HepG2 (cell line): ENCODE measurements around the gene FAM83G. TPM values are rescaled to one million over a fixed set of nuclear protein-coding genes. Genes with fewer than 3 reads are reported as not detected.

ENCODE experiments used
- ATAC-seq: fragments of 200-7000 bp; cut with Tn5 transposase; 3 replicates; pipeline ENCODE4 v1.9.1; 2020; ENCODE audit warnings: mild to moderate bottlenecking, moderate library complexity
- BruUV-seq: library from RNA; stranded (reverse); fragments of 400-500 nt; replicated peaks from 2 replicates; lab custom pipeline; 2021; lab: Mats Ljungman, UMichigan
- CTCF ChIA-PET: fragments of 300-600 bp; formaldehyde crosslinking; extraction: SDS; loops from one replicate; lab custom pipeline; 2021; ENCODE audit warnings: low total read pairs, inconsistent platforms, low intra/inter-chr PET ratio; lab: Yijun Ruan, JAX
- POLR2A ChIA-PET: fragments of 350-600 bp; sonication (Branson Sonifier 250); formaldehyde crosslinking; loops from one replicate; lab custom pipeline; 2020; ENCODE audit warnings: antibody characterized with exemption, inconsistent platforms; lab: Yijun Ruan, JAX
- DNase-seq: peaks from one replicate; pipeline ENCODE4 v3.0.0-alpha.2; 2015; ENCODE audit warnings: low spot score
- FAIRE-seq: peaks from 3 replicates; lab custom pipeline; 2011; peaks lifted over from hg19 to GRCh38; lab: Jason Lieb, UNC
- H2AFZ ChIP-seq: one replicate; pipeline ENCODE4 v1.6.1; 2011; ENCODE audit warnings: low read length, inconsistent platforms
- H3K27ac ChIP-seq: fragments of 300-600 bp; 3 replicates; pipeline ENCODE4 v1.8.0; 2011; ENCODE audit warnings: mixed run types, mild to moderate bottlenecking, mixed read lengths, low read length, inconsistent platforms; ENCODE audit not compliant: insufficient read depth; ENCODE audit errors: extremely low read length
- H3K27me3 ChIP-seq, 2 experiments: fragments of 200-600 bp in 1 of 2; 2 replicates in 1 of 2; 3 replicates in 1 of 2; pipeline versions ENCODE4 v1.6.0 to v1.8.0; 2011; ENCODE audit warnings: low read length in 2 of 2, mild to moderate bottlenecking in 2 of 2, moderate library complexity in 2 of 2, inconsistent platforms in 1 of 2; ENCODE audit not compliant: insufficient read depth in 2 of 2, control insufficient read depth in 1 of 2
- H3K36me3 ChIP-seq, 2 experiments: fragments of 200-600 bp in 1 of 2; replicated peaks in 1 of 2; 2 replicates in 1 of 2; 3 replicates in 1 of 2; pipeline versions ENCODE4 v1.5.1 to v1.8.0; 2011; ENCODE audit warnings: low read length in 2 of 2, inconsistent platforms in 1 of 2; ENCODE audit not compliant: insufficient read depth in 2 of 2, control insufficient read depth in 1 of 2
- H3K4me1 ChIP-seq: 2 replicates; pipeline ENCODE4 v1.5.1; 2012; ENCODE audit warnings: low read length, inconsistent platforms; ENCODE audit not compliant: insufficient read depth
- H3K4me2 ChIP-seq: 2 replicates; pipeline ENCODE4 v1.6.0; 2011; ENCODE audit warnings: low read depth, low read length, inconsistent platforms
- H3K4me3 ChIP-seq, 3 experiments: fragments of 200-600 bp in 1 of 3; sonication (generic), shearing (Covaris generic) in 1 of 3; replicated peaks in 1 of 3; 2 replicates each; pipeline ENCODE4 v1.5.1; 2011 to 2016; ENCODE audit warnings: low read length in 3 of 3, inconsistent platforms in 2 of 3, low read depth in 2 of 3, mild to moderate bottlenecking in 2 of 3, control low read depth in 1 of 3, mixed read lengths in 1 of 3; ENCODE audit not compliant: insufficient read depth in 1 of 3
- H3K79me2 ChIP-seq: one replicate; pipeline ENCODE4 v1.6.1; 2011; ENCODE audit warnings: low read length, inconsistent platforms; ENCODE audit not compliant: insufficient read depth
- H3K9ac ChIP-seq: 2 replicates; pipeline ENCODE4 v1.6.0; 2011; ENCODE audit warnings: mild to moderate bottlenecking, low read depth, low read length, inconsistent platforms; ENCODE audit not compliant: insufficient read depth
- H3K9me3 ChIP-seq: 2 replicates; pipeline ENCODE4 v1.5.1; 2012; ENCODE audit warnings: mild to moderate bottlenecking, low read length
- H4K20me1 ChIP-seq: 2 replicates; pipeline ENCODE4 v1.6.0; 2011; ENCODE audit warnings: inconsistent platforms, mild to moderate bottlenecking, low read length, moderate library complexity; ENCODE audit not compliant: insufficient read depth
- CHCHD3 ChIP-seq: sonication (generic); formaldehyde crosslinking; IDR thresholded peaks from 2 replicates; pipeline ENCODE4 v1.8.0; 2022; ENCODE audit warnings: mild to moderate bottlenecking, missing genetic modification reagents, moderate library complexity
- GATAD1 ChIP-seq: IDR thresholded peaks from 2 replicates; pipeline ENCODE4 v1.6.1; 2016; ENCODE audit warnings: missing genetic modification reagents, missing compliant biosample characterization
- GTF2F1 ChIP-seq: fragments of 150-350 bp; IDR thresholded peaks from 2 replicates; pipeline ENCODE4 v1.6.1; 2014; ENCODE audit warnings: low read length
- HNRNPL ChIP-seq: fragments of 200-400 bp; formaldehyde crosslinking; IDR thresholded peaks from 2 replicates; pipeline ENCODE4 v1.6.1; 2017; ENCODE audit warnings: mild to moderate bottlenecking, low read depth, low read length
- MAFG ChIP-seq: sonication (generic); formaldehyde crosslinking; IDR thresholded peaks from 2 replicates; pipeline ENCODE4 v1.5.1; 2020; ENCODE audit warnings: mild to moderate bottlenecking, missing genetic modification reagents
- MEIS1 ChIP-seq: sonication (generic); formaldehyde crosslinking; IDR thresholded peaks from 2 replicates; pipeline ENCODE4 v1.9.0; 2021; ENCODE audit warnings: mild to moderate bottlenecking, missing genetic modification reagents, moderate library complexity, borderline replicate concordance
- NCOA1 ChIP-seq: sonication (generic); formaldehyde crosslinking; IDR thresholded peaks from 2 replicates; pipeline ENCODE4 v1.9.0; 2021; ENCODE audit warnings: missing genetic modification reagents
- PAX8 ChIP-seq: sonication (generic); formaldehyde crosslinking; IDR thresholded peaks from 2 replicates; pipeline ENCODE4 v1.8.0; 2022; ENCODE audit warnings: mild to moderate bottlenecking, missing genetic modification reagents, borderline replicate concordance
- ZBTB8A ChIP-seq: sonication (generic); formaldehyde crosslinking; IDR thresholded peaks from 2 replicates; pipeline ENCODE4 v1.4.0; 2020; ENCODE audit warnings: mild to moderate bottlenecking, low read depth, missing genetic modification reagents, borderline replicate concordance
- ZIK1 ChIP-seq: sonication (generic); formaldehyde crosslinking; IDR thresholded peaks from 2 replicates; pipeline ENCODE4 v1.5.0; 2020; ENCODE audit warnings: mild to moderate bottlenecking, low read depth, missing genetic modification reagents, borderline replicate concordance
- ZNF207 ChIP-seq: fragments of 450-650 bp; IDR thresholded peaks from 2 replicates; pipeline ENCODE4 v1.6.1; 2016; ENCODE audit warnings: antibody characterized with exemption, borderline replicate concordance
- ZNF337 ChIP-seq: sonication (generic); formaldehyde crosslinking; IDR thresholded peaks from 2 replicates; pipeline ENCODE4 v1.5.1; 2020; ENCODE audit warnings: missing genetic modification reagents, low read depth, mild to moderate bottlenecking, borderline replicate concordance
- ZNF367 ChIP-seq: sonication (generic); formaldehyde crosslinking; IDR thresholded peaks from 2 replicates; pipeline ENCODE4 v1.4.0; 2020; ENCODE audit warnings: missing genetic modification reagents, borderline replicate concordance
- ZNF44 ChIP-seq: sonication (generic); formaldehyde crosslinking; IDR thresholded peaks from 2 replicates; pipeline ENCODE4 v1.5.1; 2020; ENCODE audit warnings: mild to moderate bottlenecking, missing genetic modification reagents
- ZNF768 ChIP-seq: sonication (generic); formaldehyde crosslinking; IDR thresholded peaks from 2 replicates; pipeline ENCODE4 v1.4.0; 2020; ENCODE audit warnings: missing genetic modification reagents
- ZNF781 ChIP-seq: sonication (generic); formaldehyde crosslinking; IDR thresholded peaks from 2 replicates; pipeline ENCODE4 v1.5.1; 2020; ENCODE audit warnings: borderline replicate concordance, mild to moderate bottlenecking, missing genetic modification reagents; ENCODE audit errors: not compliant biosample characterization
- ZSCAN9 ChIP-seq: IDR thresholded peaks from 2 replicates; pipeline ENCODE4 v1.6.1; 2016; ENCODE audit warnings: borderline replicate concordance
- WGBS: methylation state at CpG from one replicate; pipeline ENCODE4 v1.1.6; 2017; ENCODE audit warnings: low lambda C conversion rate; 5-methylcytosine and 5-hydroxymethylcytosine counted together
- in situ Hi-C: cut with HindIII; loops from 2 replicates; pipeline ENCODE4 v1.10.0; 2017; ENCODE audit warnings: low pct_unique_long_range_greater_than_20kb; ENCODE audit not compliant: extremely low pct_ligation_motif_present
- intact Hi-C: fragments of 100-400 bp; cut with micrococcal nuclease; formaldehyde crosslinking; loops from one replicate; pipeline ENCODE4 v1.10.0; 2022; ENCODE audit not compliant: unreplicated experiment
- polyA plus RNA-seq, 8 experiments: library from polyadenylated mRNA; depleted of rRNA in 3 of 8; stranded (reverse) in 7 of 8; unstranded in 1 of 8; fragments of >200 nt; fragmentation: Illumina TruSeq in 4 of 8; extraction: Trizol in 4 of 8; gene quantifications; 2 replicates each; pipeline versions ENCODE4 v1.2.1 to v1.2.3, GENCODE V29; 2011 to 2016; ENCODE audit warnings: low read depth in 4 of 8, missing spikeins in 1 of 8, mixed read lengths in 1 of 8; ENCODE audit not compliant: insufficient read depth in 1 of 8
- total RNA-seq, 5 experiments: library from RNA; depleted of rRNA; stranded (reverse); fragments of >200 nt; fragmentation: Illumina TruSeq; extraction: Trizol; gene quantifications; 2 replicates each; pipeline ENCODE4 v1.2.3, GENCODE V29; 2016; ENCODE audit warnings: low read depth in 1 of 5
- TF ChIP-seq, protein P1 (sequence below): sonication (generic); formaldehyde crosslinking; IDR thresholded peaks from 2 replicates; pipeline ENCODE4 v1.5.0; 2020; ENCODE audit warnings: mild to moderate bottlenecking, missing genetic modification reagents, moderate library complexity

The FAM83G gene
- total and polyA plus RNA-seq, 2 of the 13 experiments (the other 11 are each of a cell fraction or from before 2014, with no cell fraction given) = 13.7 to 18.6 TPM

DNA sequence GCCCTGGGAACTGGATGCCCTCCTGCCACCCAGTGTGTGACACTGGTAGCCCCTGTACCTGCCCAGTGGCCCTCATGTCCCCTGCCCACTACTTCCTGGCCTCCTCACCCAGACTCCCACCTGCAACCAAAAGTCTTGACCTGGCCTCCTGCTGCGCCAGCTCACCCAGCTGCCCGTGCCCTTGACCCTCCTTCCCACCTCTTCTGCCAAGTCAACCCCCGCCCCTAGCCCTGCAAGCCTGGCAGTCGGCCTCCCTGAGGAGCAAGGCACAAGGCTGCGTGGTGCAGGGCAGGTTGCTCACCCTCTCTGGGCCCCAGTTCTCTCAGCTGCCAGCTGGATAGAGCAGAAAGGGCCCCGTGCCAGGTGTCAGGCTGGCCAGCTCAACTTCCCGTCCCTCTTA is 12.3 kb upstream of the FAM83G start:
- 14% methylated on average over 6 of the region's 7 CpGs for WGBS
- FAIRE-seq = no peak
- ATAC-seq = no peak
- Histone ChIP-seq H3K9me3 (no peaks in the 10 kb centered on the region), H3K4me1 (peaks cover 76% of the 10 kb centered on the region), H3K4me3 (no peak overlapping the region), H2AFZ (no peak overlapping the region), H3K79me2 (no peaks in the 10 kb centered on the region), H3K27ac (no peak overlapping the region), H3K27me3 (peaks cover 6 to 32% of the 10 kb centered on the region in 2 experiments; a peak in 3 of 5 replicates), H3K9ac (no peak overlapping the region), H3K4me2 (no peak overlapping the region), H3K36me3 (no peaks in the 10 kb centered on the region), H4K20me1 (no peaks in the 10 kb centered on the region)
- CTCF ChIA-PET = no interaction called here
- peak; percentile 96 for TF ChIP-seq ZNF768 (CRISPR knock-in tag)
- no peak for TF ChIP-seq ZIK1 (CRISPR knock-in tag)
- 0 out of 2 replicates have a peak, but pooled peaks have one; percentile 35 for TF ChIP-seq HNRNPL
- intact Hi-C loops (no loop called here), in situ Hi-C loops (no loop called here)
- BruUV-seq = no TSS peak
- POLR2A ChIA-PET = no interaction called here
- no peak for DNase-seq

DNA sequence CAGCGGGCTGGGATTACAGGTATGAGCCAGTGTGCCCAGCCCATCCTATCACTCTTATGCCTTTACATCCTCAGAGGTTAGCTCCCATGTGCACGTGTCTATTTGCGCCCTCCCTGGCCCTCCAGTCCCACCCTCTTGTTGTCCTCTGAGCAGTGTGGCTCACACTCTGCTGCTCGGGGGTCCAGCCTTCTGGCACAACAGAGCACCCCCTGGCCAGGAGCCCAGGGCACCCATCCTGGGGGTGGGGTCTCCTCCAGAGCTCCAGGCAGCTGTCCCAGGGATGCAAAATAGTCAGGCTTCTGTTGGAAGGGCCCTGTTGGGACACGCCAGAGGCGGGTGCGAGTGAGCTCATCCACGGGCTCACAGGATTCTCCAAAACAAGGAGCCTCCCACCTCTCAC is 11.7 kb upstream of the FAM83G start:
- FAIRE-seq = no peak
- intact Hi-C loops = no loop called here
- no peaks in the 10 kb centered on the region for H4K20me1 ChIP-seq
- POLR2A ChIA-PET = interaction anchor here (2.6 kb wide), 1 partner anchor 12 kb away, joined by 10 read pairs; the partner anchor contains the start of gene FAM83G
- no peaks in the 10 kb centered on the region for H3K36me3 ChIP-seq
- H3K27ac ChIP-seq = no peak overlapping the region
- no peak overlapping the region for H3K4me3 ChIP-seq
- peaks cover 6 to 32% of the 10 kb centered on the region in 2 experiments; a peak in 3 of 5 replicates for H3K27me3 ChIP-seq
- WGBS = 51% methylated on average over 4 of the region's 8 CpGs
- H3K9me3 ChIP-seq = no peaks in the 10 kb centered on the region
- ATAC-seq = no peak
- peaks cover 81% of the 10 kb centered on the region for H3K4me1 ChIP-seq
- no peak overlapping the region for H3K4me2 ChIP-seq
- H3K9ac ChIP-seq = no peak overlapping the region
- in situ Hi-C loops = no loop called here
- BruUV-seq = no TSS peak
- H2AFZ ChIP-seq = no peak overlapping the region
- DNase-seq = no peak
- no peaks in the 10 kb centered on the region for H3K79me2 ChIP-seq
- CTCF ChIA-PET = no interaction called here
- TF ChIP-seq NCOA1 (CRISPR knock-in tag) = no peak
- TF ChIP-seq GTF2F1 = no peak
- TF ChIP-seq MEIS1 = no peak
- no peak for TF ChIP-seq MAFG (CRISPR knock-in tag)
- TF ChIP-seq, protein P1, sequence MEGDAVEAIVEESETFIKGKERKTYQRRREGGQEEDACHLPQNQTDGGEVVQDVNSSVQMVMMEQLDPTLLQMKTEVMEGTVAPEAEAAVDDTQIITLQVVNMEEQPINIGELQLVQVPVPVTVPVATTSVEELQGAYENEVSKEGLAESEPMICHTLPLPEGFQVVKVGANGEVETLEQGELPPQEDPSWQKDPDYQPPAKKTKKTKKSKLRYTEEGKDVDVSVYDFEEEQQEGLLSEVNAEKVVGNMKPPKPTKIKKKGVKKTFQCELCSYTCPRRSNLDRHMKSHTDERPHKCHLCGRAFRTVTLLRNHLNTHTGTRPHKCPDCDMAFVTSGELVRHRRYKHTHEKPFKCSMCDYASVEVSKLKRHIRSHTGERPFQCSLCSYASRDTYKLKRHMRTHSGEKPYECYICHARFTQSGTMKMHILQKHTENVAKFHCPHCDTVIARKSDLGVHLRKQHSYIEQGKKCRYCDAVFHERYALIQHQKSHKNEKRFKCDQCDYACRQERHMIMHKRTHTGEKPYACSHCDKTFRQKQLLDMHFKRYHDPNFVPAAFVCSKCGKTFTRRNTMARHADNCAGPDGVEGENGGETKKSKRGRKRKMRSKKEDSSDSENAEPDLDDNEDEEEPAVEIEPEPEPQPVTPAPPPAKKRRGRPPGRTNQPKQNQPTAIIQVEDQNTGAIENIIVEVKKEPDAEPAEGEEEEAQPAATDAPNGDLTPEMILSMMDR (CRISPR knock-in tag) = no peak
- TF ChIP-seq ZNF207 = no peak
- TF ChIP-seq ZNF337 (CRISPR knock-in tag) = no peak
- TF ChIP-seq PAX8 (CRISPR knock-in tag) = no peak
- TF ChIP-seq CHCHD3 = no peak
- no peak for TF ChIP-seq ZNF367 (CRISPR knock-in tag)
- no peak for TF ChIP-seq ZNF781
- no peak for TF ChIP-seq ZSCAN9 (CRISPR knock-in tag)
- TF ChIP-seq ZBTB8A (CRISPR knock-in tag) = no peak
- TF ChIP-seq GATAD1 (CRISPR knock-in tag) = no peak
- no peak for TF ChIP-seq ZNF44 (CRISPR knock-in tag)
